Neural progenitor cell (in vitro differentiated cells): ENCODE results near the gene AP1M1. TPM values are rescaled to one million over a fixed set of nuclear protein-coding genes. Genes with fewer than 3 reads are reported as not detected.

ENCODE experiments used
- DNase-seq: peaks from one replicate; pipeline ENCODE4 v3.0.0-alpha.2; 2016; ENCODE audit warnings: low spot score
- H2AFZ ChIP-seq: fragments of 200-600 bp; sonication (generic); replicated peaks from 2 replicates; pipeline ENCODE4 v1.6.1; 2016; ENCODE audit warnings: antibody characterized with exemption
- H3F3A ChIP-seq: fragments of 200-600 bp; sonication (generic); 2 replicates; pipeline ENCODE4 v1.6.1; 2016; ENCODE audit warnings: antibody characterized with exemption, low read depth
- H3K27ac ChIP-seq: fragments of 200-600 bp; sonication (generic); 2 replicates; pipeline ENCODE4 v1.5.1; 2016; ENCODE audit warnings: mild to moderate bottlenecking
- H3K27me3 ChIP-seq: fragments of 200-600 bp; sonication (generic); 2 replicates; pipeline ENCODE4 v1.6.1; 2016; ENCODE audit warnings: mild to moderate bottlenecking, moderate library complexity
- H3K36me3 ChIP-seq: fragments of 200-600 bp; sonication (generic); 2 replicates; pipeline ENCODE4 v1.5.1; 2016
- H3K4me1 ChIP-seq: fragments of 200-600 bp; sonication (generic); 2 replicates; pipeline ENCODE4 v1.6.1; 2016; ENCODE audit warnings: mixed run types
- H3K4me2 ChIP-seq: fragments of 200-600 bp; sonication (generic); 2 replicates; pipeline ENCODE4 v1.6.1; 2016
- H3K4me3 ChIP-seq: fragments of 200-600 bp; sonication (generic); 2 replicates; pipeline ENCODE4 v1.5.1; 2016
- H3K79me2 ChIP-seq: fragments of 200-600 bp; sonication (generic); 2 replicates; pipeline ENCODE4 v1.6.1; 2016; ENCODE audit warnings: low read depth
- H3K9ac ChIP-seq: fragments of 200-600 bp; sonication (generic); 2 replicates; pipeline ENCODE4 v1.6.1; 2016
- H3K9me3 ChIP-seq: fragments of 200-600 bp; sonication (generic); 2 replicates; pipeline ENCODE4 v1.5.1; 2016; ENCODE audit warnings: low read depth
- H4K20me1 ChIP-seq: fragments of 200-600 bp; sonication (generic); 2 replicates; pipeline ENCODE4 v1.6.1; 2016; ENCODE audit warnings: low read depth
- H3K27ac Mint-ChIP-seq: 3 replicates; pipeline ENCODE4 v1.8.0; 2021; ENCODE audit warnings: mixed read lengths
- H3K27me3 Mint-ChIP-seq: 2 replicates; pipeline ENCODE4 v1.8.0; 2022; ENCODE audit warnings: low read depth, mild to moderate bottlenecking, inconsistent platforms, moderate library complexity, mixed read lengths; ENCODE audit not compliant: insufficient read depth
- H3K36me3 Mint-ChIP-seq: 3 replicates; pipeline ENCODE4 v1.8.0; 2021; ENCODE audit warnings: mixed read lengths
- H3K4me1 Mint-ChIP-seq: 3 replicates; pipeline ENCODE4 v1.8.0; 2021; ENCODE audit warnings: mixed read lengths
- H3K4me3 Mint-ChIP-seq: 3 replicates; pipeline ENCODE4 v1.8.0; 2021; ENCODE audit warnings: mild to moderate bottlenecking, moderate library complexity, mixed read lengths
- H3K9me3 Mint-ChIP-seq: 3 replicates; pipeline ENCODE4 v1.8.0; 2020; ENCODE audit warnings: mixed read lengths
- EZH2 ChIP-seq: fragments of 200-600 bp; sonication (generic); IDR thresholded peaks from 2 replicates; pipeline ENCODE4 v1.6.1; 2017; ENCODE audit warnings: antibody characterized with exemption, mild to moderate bottlenecking, moderate library complexity
- EZH2phosphoT487 ChIP-seq: fragments of 200-600 bp; sonication (generic); IDR thresholded peaks from 2 replicates; pipeline ENCODE4 v1.6.1; 2017; ENCODE audit warnings: antibody characterized with exemption
- total RNA-seq: library from RNA; depleted of rRNA; stranded (reverse); fragments of >200 nt; gene quantifications from 2 replicates; pipeline ENCODE4 v1.2.3, GENCODE V29; 2015; ENCODE audit warnings: low replicate concordance
- TF ChIP-seq, protein P1 (sequence below): fragments of 200-600 bp; sonication (generic); IDR thresholded peaks from 2 replicates; pipeline ENCODE4 v1.5.1; 2017; ENCODE audit warnings: antibody characterized with exemption, mild to moderate bottlenecking

Gene AP1M1
- total RNA-seq, 1 donor from 2014 or later, result 26.5 TPM

DNA sequence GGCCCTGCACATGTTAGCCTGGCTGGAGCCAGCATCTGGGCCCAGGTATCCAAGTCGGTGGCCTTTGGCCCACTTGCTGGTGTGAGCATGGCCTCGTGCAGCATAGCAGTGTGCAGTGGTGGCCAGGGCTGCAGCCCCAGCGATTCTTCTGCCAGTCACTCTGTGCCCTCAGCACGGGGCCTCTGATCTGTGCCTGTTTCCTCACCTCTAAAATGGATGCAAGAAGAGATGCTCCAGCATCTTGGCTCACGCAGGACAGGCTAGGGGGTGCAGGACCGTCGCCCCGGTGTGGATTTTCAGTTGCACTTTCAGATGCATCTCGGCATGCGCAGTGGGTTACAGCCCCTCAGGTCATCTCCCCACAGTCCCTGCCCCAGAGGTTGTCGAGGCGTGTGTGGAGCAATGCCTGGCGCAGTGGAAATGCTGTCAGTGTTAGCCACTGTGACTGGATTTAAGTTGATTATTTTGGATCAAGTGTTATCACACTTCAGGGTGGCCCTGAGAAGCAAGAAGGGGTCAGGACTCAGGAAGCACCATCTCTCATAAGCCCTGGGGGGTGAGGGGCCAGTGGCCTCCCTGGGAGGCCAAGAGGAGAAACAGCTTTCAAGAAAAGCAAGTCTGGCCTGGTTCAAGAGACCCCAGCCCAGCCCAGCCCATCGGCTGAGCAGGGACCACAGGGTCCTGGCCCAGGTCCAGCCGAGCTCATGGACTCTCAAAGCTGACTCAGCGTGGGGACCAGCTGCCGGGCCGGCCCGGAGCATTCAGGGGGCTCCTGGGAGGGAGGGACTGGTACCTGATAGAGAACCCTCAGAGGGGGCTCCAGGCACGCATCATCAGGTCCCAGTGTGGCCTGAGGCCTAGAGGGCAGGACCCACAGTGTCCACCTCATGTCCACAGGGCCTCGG is 27.8 kb downstream of the AP1M1 start:
- H3K9me3 ChIP-seq, result no peaks in the 10 kb centered on the region
- Mint-ChIP-seq H3K36me3 (peaks cover 31% of the 10 kb centered on the region), H3K9me3 (peaks cover 15% of the 10 kb centered on the region), H3K4me3 (no peak overlapping the region), H3K27me3 (peaks cover 2% of the 10 kb centered on the region), H3K27ac (no peak overlapping the region), H3K4me1 (no peaks in the 10 kb centered on the region)
- H3K27me3 ChIP-seq, result no peaks in the 10 kb centered on the region
- no peak overlapping the region for H3K27ac ChIP-seq
- no peaks in the 10 kb centered on the region for H3K36me3 ChIP-seq
- H2AFZ ChIP-seq, result no peak overlapping the region
- H3K79me2 ChIP-seq, result no peaks in the 10 kb centered on the region
- DNase-seq, result no peak
- H3K4me3 ChIP-seq, result no peak overlapping the region
- H3F3A ChIP-seq, result no peaks in the 10 kb centered on the region
- no peaks in the 10 kb centered on the region for H4K20me1 ChIP-seq
- no peaks in the 10 kb centered on the region for H3K4me1 ChIP-seq
- TF ChIP-seq EZH2 (no peak), EZH2phosphoT487 (no peak)
- TF ChIP-seq, protein P1, sequence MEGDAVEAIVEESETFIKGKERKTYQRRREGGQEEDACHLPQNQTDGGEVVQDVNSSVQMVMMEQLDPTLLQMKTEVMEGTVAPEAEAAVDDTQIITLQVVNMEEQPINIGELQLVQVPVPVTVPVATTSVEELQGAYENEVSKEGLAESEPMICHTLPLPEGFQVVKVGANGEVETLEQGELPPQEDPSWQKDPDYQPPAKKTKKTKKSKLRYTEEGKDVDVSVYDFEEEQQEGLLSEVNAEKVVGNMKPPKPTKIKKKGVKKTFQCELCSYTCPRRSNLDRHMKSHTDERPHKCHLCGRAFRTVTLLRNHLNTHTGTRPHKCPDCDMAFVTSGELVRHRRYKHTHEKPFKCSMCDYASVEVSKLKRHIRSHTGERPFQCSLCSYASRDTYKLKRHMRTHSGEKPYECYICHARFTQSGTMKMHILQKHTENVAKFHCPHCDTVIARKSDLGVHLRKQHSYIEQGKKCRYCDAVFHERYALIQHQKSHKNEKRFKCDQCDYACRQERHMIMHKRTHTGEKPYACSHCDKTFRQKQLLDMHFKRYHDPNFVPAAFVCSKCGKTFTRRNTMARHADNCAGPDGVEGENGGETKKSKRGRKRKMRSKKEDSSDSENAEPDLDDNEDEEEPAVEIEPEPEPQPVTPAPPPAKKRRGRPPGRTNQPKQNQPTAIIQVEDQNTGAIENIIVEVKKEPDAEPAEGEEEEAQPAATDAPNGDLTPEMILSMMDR, result no peak
- no peak overlapping the region for H3K9ac ChIP-seq
- H3K4me2 ChIP-seq, result no peak overlapping the region

DNA sequence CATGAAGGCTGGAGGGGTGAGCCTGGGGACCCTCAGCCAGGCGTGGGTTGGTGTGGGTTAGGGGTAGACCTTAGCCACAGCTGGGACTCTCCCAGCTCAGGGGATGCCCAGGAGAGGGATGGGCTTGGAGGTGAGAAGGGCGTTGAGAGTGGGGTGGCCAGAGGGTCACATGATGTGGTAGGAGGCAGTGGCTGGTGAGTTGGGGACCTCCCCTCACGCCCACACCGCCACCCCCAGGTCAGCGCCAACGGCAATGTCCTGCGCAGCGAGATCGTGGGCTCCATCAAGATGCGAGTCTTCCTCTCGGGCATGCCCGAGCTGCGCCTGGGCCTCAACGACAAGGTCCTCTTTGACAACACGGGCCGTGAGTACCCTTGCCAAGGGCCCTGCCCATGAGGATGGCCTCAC is 28.5 kb downstream of the AP1M1 start:
- no peaks in the 10 kb centered on the region for H3K9me3 ChIP-seq
- no peaks in the 10 kb centered on the region for H3K36me3 ChIP-seq
- H3K4me3 Mint-ChIP-seq, result no peak overlapping the region
- H3K4me3 ChIP-seq, result no peak overlapping the region
- peaks cover 27% of the 10 kb centered on the region for H3K36me3 Mint-ChIP-seq
- no peaks in the 10 kb centered on the region for H3K4me1 Mint-ChIP-seq
- H4K20me1 ChIP-seq, result no peaks in the 10 kb centered on the region
- H3K79me2 ChIP-seq, result no peaks in the 10 kb centered on the region
- no peak overlapping the region for H3K27ac ChIP-seq
- H3K9me3 Mint-ChIP-seq, result peaks cover 9% of the 10 kb centered on the region
- H3K27ac Mint-ChIP-seq, result peak overlapping the region; percentile 53
- H3K9ac ChIP-seq, result no peak overlapping the region
- no peaks in the 10 kb centered on the region for H3K4me1 ChIP-seq
- no peak overlapping the region for H3K4me2 ChIP-seq
- H3K27me3 ChIP-seq, result no peaks in the 10 kb centered on the region
- no peaks in the 10 kb centered on the region for H3F3A ChIP-seq
- DNase-seq, result no peak
- peaks cover 2% of the 10 kb centered on the region for H3K27me3 Mint-ChIP-seq
- no peak for TF ChIP-seq EZH2phosphoT487
- TF ChIP-seq, protein P1, result no peak
- no peak for TF ChIP-seq EZH2
- H2AFZ ChIP-seq, result no peak overlapping the region

DNA sequence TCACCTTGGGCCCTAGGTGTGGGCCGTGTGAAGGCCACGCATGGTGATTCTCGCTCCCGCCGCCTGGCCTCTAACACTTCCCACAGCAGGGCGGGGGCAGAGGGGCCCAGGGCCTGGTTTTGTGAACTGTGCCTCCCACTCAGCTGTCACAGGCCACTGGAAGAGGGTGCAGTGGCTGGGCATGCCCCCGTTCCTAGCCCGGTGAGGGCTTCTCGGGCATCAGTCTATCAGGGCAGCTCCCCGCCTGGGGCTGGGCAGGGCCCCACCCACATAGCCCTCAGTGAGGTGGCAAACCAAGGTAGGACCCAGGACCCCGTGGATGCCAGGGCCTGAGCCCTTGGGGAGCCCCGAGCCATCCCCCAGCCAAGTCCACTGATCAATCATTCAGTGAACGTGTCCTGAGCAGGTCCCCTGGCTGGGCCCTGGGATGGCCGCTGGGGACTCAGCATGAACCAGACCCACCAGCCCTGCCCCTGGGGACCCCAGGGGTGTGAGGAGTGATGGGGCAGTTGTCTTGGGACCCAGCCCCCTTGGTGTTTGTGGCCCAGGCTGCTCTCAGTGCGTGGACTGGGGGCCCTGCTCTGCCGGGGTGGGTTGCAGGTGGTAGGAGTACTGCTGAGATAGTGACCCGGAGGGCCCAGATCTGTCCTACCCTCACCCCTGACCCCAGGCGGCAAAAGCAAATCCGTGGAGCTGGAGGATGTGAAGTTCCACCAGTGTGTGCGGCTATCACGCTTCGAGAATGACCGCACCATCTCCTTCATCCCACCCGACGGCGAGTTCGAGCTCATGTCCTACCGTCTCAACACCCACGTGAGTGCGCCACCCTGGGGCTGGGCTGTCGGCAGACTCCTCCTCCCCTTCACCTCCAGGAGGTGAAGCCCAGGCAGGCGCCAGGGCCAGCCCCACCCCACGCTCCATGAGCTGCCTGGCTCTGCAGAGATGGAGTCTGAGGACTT is 29.4 kb downstream of the AP1M1 start:
- Mint-ChIP-seq H3K36me3 (peaks cover 25% of the 10 kb centered on the region), H3K4me1 (no peaks in the 10 kb centered on the region)

More for the DNA sequence above, 29.4 kb downstream of the AP1M1 start:
- Histone ChIP-seq H3K4me3 (no peak overlapping the region), H3K79me2 (no peaks in the 10 kb centered on the region), H4K20me1 (no peaks in the 10 kb centered on the region), H3K4me1 (no peaks in the 10 kb centered on the region), H3K4me2 (no peak overlapping the region), H3K36me3 (no peaks in the 10 kb centered on the region), H3F3A (no peaks in the 10 kb centered on the region), H3K9me3 (no peaks in the 10 kb centered on the region), H2AFZ (no peak overlapping the region), H3K27ac (no peak overlapping the region), H3K9ac (no peak overlapping the region), H3K27me3 (no peaks in the 10 kb centered on the region)
- no peak for TF ChIP-seq EZH2
- TF ChIP-seq, protein P1, result no peak
- no peak for TF ChIP-seq EZH2phosphoT487
- H3K27ac Mint-ChIP-seq, result no peak overlapping the region
- H3K4me3 Mint-ChIP-seq, result no peak overlapping the region
- DNase-seq, result no peak
- H3K9me3 Mint-ChIP-seq, result peaks cover 2% of the 10 kb centered on the region
- H3K27me3 Mint-ChIP-seq, result peaks cover 5% of the 10 kb centered on the region
